Testis (tissue), 2 donors: Measurements from ENCODE around the gene FBXO11.

Experiments used
- CTCF ChIP-seq, 3 experiments: fragments of 450-650 bp in 2 of 3; fragments of 200-600 bp in 1 of 3; sonication (generic) in 1 of 3; IDR thresholded peaks; one replicate each; pipeline ENCODE4 v1.5.1; 2016 to 2019; ENCODE audit warnings: antibody characterized with exemption in 3 of 3, mild to moderate bottlenecking in 2 of 3, moderate library complexity in 1 of 3
- POLR2A ChIP-seq: fragments of 450-650 bp; IDR thresholded peaks from one replicate; pipeline ENCODE4 v1.6.1; 2017; ENCODE audit warnings: antibody characterized with exemption, mild to moderate bottlenecking, moderate library complexity

GRCh38 chr2:47945046-47945781 lies 38.9 kb upstream of the FBXO11 start:
- TF ChIP-seq CTCF (IDR thresholded peaks at IDR 0.05) (no peak), POLR2A (no peak)
